ENCODE data around the gene RREB1. TPM values are rescaled to one million over a fixed set of nuclear protein-coding genes. Genes with fewer than 3 reads are reported as not detected.
A peak's percentile ranks its signal among the peaks of the same experiment; 100 is the strongest.

The RREB1 gene
- total RNA-seq, 1 experiment from 2014 or later: 61.6 TPM

GRCh38 chr6:7175462-7175861 is 67.7 kb downstream of the RREB1 start:
- peaks cover 3% of the 10 kb centered on the region for H3K36me3 ChIP-seq (ENCODE audit: insufficient read depth, low read length, poor library complexity, severe bottlenecking)
- intact Hi-C loops (cut with micrococcal nuclease; ENCODE audit: unreplicated experiment): no loop called here
- POLR2A ChIA-PET (ENCODE audit: low non-redundant PET): no interaction called here
- no peaks in the 10 kb centered on the region for H3K27me3 ChIP-seq (replicated peaks; ENCODE audit: insufficient read depth, low read depth, low read length, poor library complexity)
- no peaks in the 10 kb centered on the region for H3K9me3 ChIP-seq (ENCODE audit: low read depth, low read length, poor library complexity, severe bottlenecking)
- no peak overlapping the region for H3K4me3 ChIP-seq (ENCODE audit: low read depth, low read length, poor library complexity, severe bottlenecking)
- no peak for TF ChIP-seq CTCF (conservative IDR thresholded peaks at IDR 0.05; ENCODE audit: low read depth, low read length)
- no peak for TF ChIP-seq EZH2 (IDR thresholded peaks at IDR 0.05; ENCODE audit: borderline replicate concordance, low read depth, low read length, poor library complexity, severe bottlenecking)
- H3K4me1 ChIP-seq (ENCODE audit: insufficient read depth, low read length, poor library complexity, severe bottlenecking): peaks cover 14% of the 10 kb centered on the region
- DNase-seq (ENCODE audit: low spot score): no peak
- no peak overlapping the region for H3K27ac ChIP-seq (ENCODE audit: low read depth, low read length, poor library complexity, severe bottlenecking)
- BruUV-seq (replicated peaks): no TSS peak
- CTCF ChIA-PET: no interaction called here

GRCh38 chr6:7176208-7176607 is 68.4 kb downstream of the RREB1 start:
- DNase-seq (ENCODE audit: low spot score): peak; percentile 21
- intact Hi-C loops (cut with micrococcal nuclease; ENCODE audit: unreplicated experiment): no loop called here
- Histone ChIP-seq H3K27ac (ENCODE audit: low read depth, low read length, poor library complexity, severe bottlenecking) (no peak overlapping the region), H3K36me3 (ENCODE audit: insufficient read depth, low read length, poor library complexity, severe bottlenecking) (peaks cover 9% of the 10 kb centered on the region), H3K9me3 (ENCODE audit: low read depth, low read length, poor library complexity, severe bottlenecking) (no peaks in the 10 kb centered on the region), H3K27me3 (replicated peaks; ENCODE audit: insufficient read depth, low read depth, low read length, poor library complexity) (no peaks in the 10 kb centered on the region), H3K4me3 (ENCODE audit: low read depth, low read length, poor library complexity, severe bottlenecking) (no peak overlapping the region), H3K4me1 (ENCODE audit: insufficient read depth, low read length, poor library complexity, severe bottlenecking) (peaks cover 7% of the 10 kb centered on the region)
- POLR2A ChIA-PET (ENCODE audit: low non-redundant PET): no interaction called here
- no peak for TF ChIP-seq CTCF (conservative IDR thresholded peaks at IDR 0.05; ENCODE audit: low read depth, low read length)
- TF ChIP-seq EZH2 (IDR thresholded peaks at IDR 0.05; ENCODE audit: borderline replicate concordance, low read depth, low read length, poor library complexity, severe bottlenecking): no peak
- CTCF ChIA-PET: no interaction called here
- BruUV-seq (replicated peaks): no TSS peak

- BruUV-seq (replicated peaks): no TSS peak
- Histone ChIP-seq H3K9me3 (ENCODE audit: low read depth, low read length, poor library complexity, severe bottlenecking) (no peaks in the 10 kb centered on the region), H3K36me3 (ENCODE audit: insufficient read depth, low read length, poor library complexity, severe bottlenecking) (peaks cover 30% of the 10 kb centered on the region)
Observed at GRCh38 chr6:7178280-7178679, 70.5 kb downstream of the RREB1 start.

More at GRCh38 chr6:7178280-7178679, 70.5 kb downstream of the RREB1 start:
- ChIA-PET POLR2A (ENCODE audit: low non-redundant PET) (no interaction called here), CTCF (no interaction called here)
- intact Hi-C loops (cut with micrococcal nuclease; ENCODE audit: unreplicated experiment): no loop called here
- Histone ChIP-seq H3K4me3 (ENCODE audit: low read depth, low read length, poor library complexity, severe bottlenecking) (no peak overlapping the region), H3K4me1 (ENCODE audit: insufficient read depth, low read length, poor library complexity, severe bottlenecking) (peaks cover 7% of the 10 kb centered on the region), H3K27ac (ENCODE audit: low read depth, low read length, poor library complexity, severe bottlenecking) (no peak overlapping the region), H3K27me3 (replicated peaks; ENCODE audit: insufficient read depth, low read depth, low read length, poor library complexity) (no peaks in the 10 kb centered on the region)
- no peak for DNase-seq (ENCODE audit: low spot score)
- TF ChIP-seq EZH2 (IDR thresholded peaks at IDR 0.05; ENCODE audit: borderline replicate concordance, low read depth, low read length, poor library complexity, severe bottlenecking) (no peak), CTCF (conservative IDR thresholded peaks at IDR 0.05; ENCODE audit: low read depth, low read length) (no peak)
